Caco-2 (cell line): ENCODE measurements around the gene ADGRA1. TPM values are rescaled to one million over a fixed set of nuclear protein-coding genes. Genes with fewer than 3 reads are reported as not detected.

Experiments used
- BruUV-seq: library from RNA; stranded (reverse); fragments of 400-500 nt; replicated peaks from 2 replicates; lab custom pipeline; 2021; lab: Mats Ljungman, UMichigan
- CTCF ChIA-PET: fragments of 300-600 bp; sonication (Branson Sonifier 250); formaldehyde crosslinking; loops from one replicate; lab custom pipeline; 2022; ENCODE audit warnings: antibody characterized with exemption; lab: Charles Lee
- POLR2A ChIA-PET: fragments of 300-600 bp; sonication (Branson Sonifier 250); formaldehyde crosslinking; loops from one replicate; lab custom pipeline; 2022; ENCODE audit warnings: antibody characterized with exemption; lab: Charles Lee
- DNase-seq, 2 experiments: peaks; one replicate each; pipeline versions ENCODE4 v3.0.0 to v3.0.0-alpha.2; 2020 to 2022
- H3K27me3 ChIP-seq: replicated peaks from 2 replicates; pipeline ENCODE4 v1.6.0; 2011; ENCODE audit warnings: low read length; ENCODE audit not compliant: control insufficient read depth, insufficient read depth
- H3K36me3 ChIP-seq: 2 replicates; pipeline ENCODE4 v1.5.1; 2011; ENCODE audit warnings: low read length; ENCODE audit not compliant: control insufficient read depth, insufficient read depth
- H3K4me1 ChIP-seq: fragments of 250-450 bp; sonication (Bioruptor Pico); 2 replicates; pipeline ENCODE4 v1.5.1; 2020; ENCODE audit warnings: mild to moderate bottlenecking
- H3K4me3 ChIP-seq: 2 replicates; pipeline ENCODE4 v1.5.1; 2011; ENCODE audit warnings: low read depth, mild to moderate bottlenecking, control low read depth, low read length
- H3K9me3 ChIP-seq: fragments of 250-450 bp; sonication (Bioruptor Pico); 2 replicates; pipeline ENCODE4 v1.5.1; 2020; ENCODE audit warnings: mild to moderate bottlenecking, moderate library complexity
- H3K27ac Mint-ChIP-seq: one replicate; pipeline ENCODE4 v1.8.0; 2022; ENCODE audit warnings: mixed read lengths; ENCODE audit not compliant: unreplicated experiment
- H3K27me3 Mint-ChIP-seq: one replicate; pipeline ENCODE4 v1.8.0; 2022; ENCODE audit warnings: mixed read lengths; ENCODE audit not compliant: insufficient read depth, unreplicated experiment
- H3K36me3 Mint-ChIP-seq: one replicate; pipeline ENCODE4 v1.8.0; 2022; ENCODE audit warnings: mild to moderate bottlenecking, mixed read lengths; ENCODE audit not compliant: insufficient read depth, unreplicated experiment
- H3K4me1 Mint-ChIP-seq: one replicate; pipeline ENCODE4 v1.8.0; 2022; ENCODE audit warnings: low read depth, mixed read lengths; ENCODE audit not compliant: unreplicated experiment
- H3K4me3 Mint-ChIP-seq: one replicate; pipeline ENCODE4 v1.8.0; 2022; ENCODE audit warnings: mild to moderate bottlenecking, moderate library complexity, mixed read lengths; ENCODE audit not compliant: unreplicated experiment
- H3K9me3 Mint-ChIP-seq: one replicate; pipeline ENCODE4 v1.8.0; 2022; ENCODE audit warnings: mixed read lengths; ENCODE audit not compliant: unreplicated experiment
- intact Hi-C: fragments of 100-400 bp; cut with micrococcal nuclease; formaldehyde crosslinking; loops from one replicate; pipeline ENCODE4 v1.10.0; 2022; ENCODE audit not compliant: unreplicated experiment
- total RNA-seq: library from RNA; stranded (reverse); gene quantifications from 2 replicates; pipeline ENCODE4 v1.2.3, GENCODE V29; 2022
- TF ChIP-seq, protein P1 (sequence below), 2 experiments: fragments of 200-600 bp in 1 of 2; IDR thresholded peaks; 1 replicate in 1 of 2; 2 replicates in 1 of 2; pipeline versions ENCODE4 v1.5.1 to v1.8.0; 2011 to 2022; ENCODE audit warnings: antibody characterized with exemption in 1 of 2, control low read depth in 1 of 2, inconsistent platforms in 1 of 2, low read depth in 1 of 2, low read length in 1 of 2, mild to moderate bottlenecking in 1 of 2, moderate library complexity in 1 of 2; ENCODE audit not compliant: insufficient read depth in 1 of 2, severe bottlenecking in 1 of 2, unreplicated experiment in 1 of 2

Gene ADGRA1
- total RNA-seq, 1 experiment from 2014 or later, result not detected

DNA sequence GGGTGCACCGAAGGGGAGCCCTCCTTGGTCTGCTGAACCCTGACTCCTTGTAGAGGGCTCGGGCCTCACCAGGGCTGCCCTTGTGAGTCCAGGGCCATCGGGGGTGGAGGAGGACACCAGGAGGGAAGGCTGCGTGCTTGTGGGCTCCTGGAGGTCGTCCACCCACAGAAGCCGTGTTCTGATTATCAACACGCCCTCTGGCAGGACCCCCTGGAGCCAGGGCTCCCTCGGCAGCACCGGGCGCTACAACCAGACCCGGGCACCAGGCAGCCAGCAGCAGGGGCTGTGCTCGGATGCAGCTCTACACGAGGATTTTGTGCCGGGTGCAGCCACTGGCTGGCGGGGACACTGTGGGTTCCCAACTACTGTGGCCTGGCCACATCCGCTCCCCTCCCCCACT is 6.1 kb upstream of the ADGRA1 start:
- ChIA-PET POLR2A (no interaction called here), CTCF (no interaction called here)
- intact Hi-C loops, result no loop called here
- no TSS peak for BruUV-seq
- Histone ChIP-seq H3K36me3 (no peaks in the 10 kb centered on the region), H3K4me1 (no peaks in the 10 kb centered on the region), H3K9me3 (no peaks in the 10 kb centered on the region), H3K27me3 (peaks cover 3% of the 10 kb centered on the region), H3K4me3 (no peak overlapping the region)
- H3K27ac Mint-ChIP-seq, result no peak overlapping the region
- H3K27me3 Mint-ChIP-seq, result peaks cover 17% of the 10 kb centered on the region
- no peak for DNase-seq
- no peaks in the 10 kb centered on the region for H3K9me3 Mint-ChIP-seq
- H3K4me1 Mint-ChIP-seq, result no peaks in the 10 kb centered on the region
- no peak overlapping the region for H3K4me3 Mint-ChIP-seq
- no peaks in the 10 kb centered on the region for H3K36me3 Mint-ChIP-seq
- TF ChIP-seq, protein P1, sequence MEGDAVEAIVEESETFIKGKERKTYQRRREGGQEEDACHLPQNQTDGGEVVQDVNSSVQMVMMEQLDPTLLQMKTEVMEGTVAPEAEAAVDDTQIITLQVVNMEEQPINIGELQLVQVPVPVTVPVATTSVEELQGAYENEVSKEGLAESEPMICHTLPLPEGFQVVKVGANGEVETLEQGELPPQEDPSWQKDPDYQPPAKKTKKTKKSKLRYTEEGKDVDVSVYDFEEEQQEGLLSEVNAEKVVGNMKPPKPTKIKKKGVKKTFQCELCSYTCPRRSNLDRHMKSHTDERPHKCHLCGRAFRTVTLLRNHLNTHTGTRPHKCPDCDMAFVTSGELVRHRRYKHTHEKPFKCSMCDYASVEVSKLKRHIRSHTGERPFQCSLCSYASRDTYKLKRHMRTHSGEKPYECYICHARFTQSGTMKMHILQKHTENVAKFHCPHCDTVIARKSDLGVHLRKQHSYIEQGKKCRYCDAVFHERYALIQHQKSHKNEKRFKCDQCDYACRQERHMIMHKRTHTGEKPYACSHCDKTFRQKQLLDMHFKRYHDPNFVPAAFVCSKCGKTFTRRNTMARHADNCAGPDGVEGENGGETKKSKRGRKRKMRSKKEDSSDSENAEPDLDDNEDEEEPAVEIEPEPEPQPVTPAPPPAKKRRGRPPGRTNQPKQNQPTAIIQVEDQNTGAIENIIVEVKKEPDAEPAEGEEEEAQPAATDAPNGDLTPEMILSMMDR (IDR thresholded peaks at IDR 0.05; ENCODE audit: insufficient read depth in 1 of 2, low read depth in 1 of 2, low read length in 1 of 2, severe bottlenecking in 1 of 2, unreplicated experiment in 1 of 2), result no peak

DNA sequence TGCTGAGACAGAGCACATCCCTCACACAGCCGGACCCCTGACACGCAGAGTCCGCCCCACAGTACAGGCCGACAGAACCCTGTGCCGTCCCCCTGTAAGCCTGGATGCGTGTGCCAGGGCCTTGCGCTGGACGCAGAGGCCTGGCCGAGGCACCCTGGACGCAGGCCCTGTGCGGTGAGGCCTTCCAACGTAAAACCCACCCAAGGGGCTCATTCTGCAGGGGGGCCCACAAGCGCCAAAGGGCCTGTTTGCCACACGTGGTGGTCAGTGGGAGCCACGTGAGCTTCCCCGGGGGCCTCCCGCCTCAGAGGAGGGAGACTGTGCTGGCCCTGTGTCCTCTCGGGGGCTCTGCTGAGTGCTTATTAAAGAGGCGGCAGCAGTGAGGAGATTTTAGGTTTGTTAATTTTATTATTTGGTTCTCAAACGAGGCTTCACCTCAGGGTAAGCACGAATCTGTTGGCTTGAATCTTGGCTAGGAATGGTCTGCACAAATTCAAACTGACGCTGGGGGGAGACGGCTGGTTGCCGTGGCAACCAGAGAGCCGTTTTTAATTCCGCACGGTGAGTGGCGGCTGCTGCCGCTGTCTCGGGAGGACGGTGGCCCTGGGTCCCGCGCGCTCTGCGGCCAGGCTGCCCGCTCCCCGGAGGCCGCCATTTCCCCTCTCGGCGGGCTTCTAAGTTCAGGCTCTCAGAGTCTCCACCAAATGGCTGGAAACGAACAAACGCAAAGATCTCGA is 4.9 kb upstream of the ADGRA1 start:
- intact Hi-C loops, result no loop called here
- no peak overlapping the region for H3K27ac Mint-ChIP-seq
- no TSS peak for BruUV-seq

DNA sequence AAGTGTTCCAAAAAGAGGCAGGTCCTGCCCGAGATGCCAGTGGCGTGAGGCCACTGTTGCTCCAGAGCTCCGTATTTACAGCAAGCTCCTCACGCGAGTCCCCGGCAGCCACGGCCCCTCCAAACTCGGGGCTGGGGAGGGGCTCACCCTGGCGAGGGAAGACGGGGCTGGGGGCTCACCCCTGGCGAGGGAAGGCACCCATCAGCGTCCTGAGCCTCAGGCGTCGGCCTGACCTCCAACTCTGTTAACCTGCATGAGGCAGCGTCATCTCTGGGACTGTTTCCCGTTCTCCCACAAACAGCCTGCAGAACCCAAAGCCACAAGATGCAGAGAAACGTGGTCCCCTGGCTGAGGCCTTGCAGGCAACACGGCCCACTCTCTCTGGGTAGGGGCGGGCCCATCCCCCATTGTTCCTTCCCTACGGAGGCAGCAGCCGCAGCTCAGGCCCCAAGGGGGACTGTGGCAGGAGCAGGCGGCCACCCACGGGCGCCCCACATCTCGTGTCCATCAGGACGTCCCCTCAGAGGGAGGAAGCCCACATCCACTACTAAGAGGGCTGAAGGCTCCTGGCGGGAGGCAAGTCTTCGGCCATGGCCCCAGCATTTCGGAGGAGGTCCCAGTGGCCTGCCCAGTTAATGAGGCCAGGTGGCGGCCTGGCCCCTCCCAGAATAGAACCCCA is 4.2 kb upstream of the ADGRA1 start:
- intact Hi-C loops, result no loop called here
- no peaks in the 10 kb centered on the region for H3K9me3 ChIP-seq
- Mint-ChIP-seq H3K9me3 (no peaks in the 10 kb centered on the region), H3K4me1 (no peaks in the 10 kb centered on the region), H3K36me3 (no peaks in the 10 kb centered on the region), H3K27ac (no peak overlapping the region), H3K27me3 (peaks cover 28% of the 10 kb centered on the region), H3K4me3 (no peak overlapping the region)
- H3K4me1 ChIP-seq, result peaks cover 14% of the 10 kb centered on the region; the same call in 1 of the 2 replicates
- TF ChIP-seq, protein P1 (IDR thresholded peaks at IDR 0.05; ENCODE audit: insufficient read depth in 1 of 2, low read depth in 1 of 2, low read length in 1 of 2, severe bottlenecking in 1 of 2, unreplicated experiment in 1 of 2), result no peak
- no peak for DNase-seq
- POLR2A ChIA-PET, result no interaction called here
- CTCF ChIA-PET, result no interaction called here
- no peaks in the 10 kb centered on the region for H3K36me3 ChIP-seq
- peaks cover 5% of the 10 kb centered on the region for H3K27me3 ChIP-seq
- H3K4me3 ChIP-seq, result no peak overlapping the region
- BruUV-seq, result no TSS peak

More for the DNA sequence above, 4.9 kb upstream of the ADGRA1 start:
- Histone ChIP-seq H3K9me3 (no peaks in the 10 kb centered on the region), H3K4me1 (peaks cover 9% of the 10 kb centered on the region; the same call in 1 of the 2 replicates), H3K4me3 (no peak overlapping the region), H3K36me3 (no peaks in the 10 kb centered on the region), H3K27me3 (peaks cover 5% of the 10 kb centered on the region)
- POLR2A ChIA-PET, result no interaction called here
- Mint-ChIP-seq H3K36me3 (no peaks in the 10 kb centered on the region), H3K4me1 (no peaks in the 10 kb centered on the region), H3K27me3 (peaks cover 25% of the 10 kb centered on the region), H3K4me3 (no peak overlapping the region), H3K9me3 (no peaks in the 10 kb centered on the region)
- CTCF ChIA-PET, result no interaction called here
- no peak for DNase-seq
- TF ChIP-seq, protein P1 (IDR thresholded peaks at IDR 0.05; ENCODE audit: insufficient read depth in 1 of 2, low read depth in 1 of 2, low read length in 1 of 2, severe bottlenecking in 1 of 2, unreplicated experiment in 1 of 2), result no peak
